CD4-positive, alpha-beta memory T cell (primary cell): ENCODE results near the gene TXNL4A. TPM values are rescaled to one million over a fixed set of nuclear protein-coding genes. Genes with fewer than 3 reads are reported as not detected.

ENCODE experiments used
- CTCF ChIA-PET: fragments of 350-600 bp; sonication (Branson Sonifier 250); formaldehyde crosslinking; loops from one replicate; lab custom pipeline; 2021; ENCODE audit warnings: inconsistent platforms; ENCODE audit not compliant: partially characterized antibody; lab: Charles Lee
- POLR2A ChIA-PET: fragments of 350-600 bp; sonication (Branson Sonifier 250); formaldehyde crosslinking; loops from one replicate; lab custom pipeline; 2021; ENCODE audit not compliant: partially characterized antibody; lab: Charles Lee
- DNase-seq, 5 donors: peaks; one replicate each; pipeline versions ENCODE4 v3.0.0 to v3.0.0-alpha.2; 2020 to 2022; ENCODE audit warnings: mixed read lengths in 1 of 5
- H3K27ac ChIP-seq: one replicate; pipeline ENCODE4 v1.7.0; 2013; ENCODE audit warnings: low read depth, low read length
- H3K27me3 ChIP-seq: 2 replicates; pipeline ENCODE4 v1.7.0; 2013; ENCODE audit warnings: mild to moderate bottlenecking, low read length, moderate library complexity; ENCODE audit not compliant: insufficient read depth
- H3K36me3 ChIP-seq: 2 replicates; pipeline ENCODE4 v1.7.0; 2013; ENCODE audit warnings: mild to moderate bottlenecking, low read length, moderate library complexity; ENCODE audit not compliant: insufficient read depth
- H3K4me1 ChIP-seq: 2 replicates; pipeline ENCODE4 v1.7.0; 2013; ENCODE audit warnings: mild to moderate bottlenecking, low read length, moderate library complexity; ENCODE audit not compliant: insufficient read depth
- H3K4me3 ChIP-seq, 2 donors: one replicate each; pipeline ENCODE4 v1.7.0; 2013; ENCODE audit warnings: low read length in 2 of 2, mild to moderate bottlenecking in 1 of 2
- H3K9me3 ChIP-seq, 2 donors: one replicate each; pipeline ENCODE4 v1.7.0; 2013; ENCODE audit warnings: low read length in 2 of 2, control low read depth in 1 of 2; ENCODE audit not compliant: control insufficient read depth in 1 of 2
- H3K27ac Mint-ChIP-seq, 7 donors: one replicate each; pipeline ENCODE4 v1.8.0; 2020 to 2021; ENCODE audit warnings: mixed read lengths in 7 of 7, mild to moderate bottlenecking in 6 of 7, inconsistent platforms in 3 of 7, moderate library complexity in 3 of 7
- H3K27me3 Mint-ChIP-seq, 2 donors: one replicate each; pipeline ENCODE4 v1.8.0; 2020 to 2021; ENCODE audit warnings: mixed read lengths in 2 of 2
- H3K36me3 Mint-ChIP-seq, 2 donors: one replicate each; pipeline ENCODE4 v1.8.0; 2020 to 2021; ENCODE audit warnings: mixed read lengths in 2 of 2, inconsistent platforms in 1 of 2, mild to moderate bottlenecking in 1 of 2
- H3K4me1 Mint-ChIP-seq, 4 donors: one replicate each; pipeline ENCODE4 v1.8.0; 2020 to 2021; ENCODE audit warnings: mixed read lengths in 4 of 4, mild to moderate bottlenecking in 1 of 4
- H3K4me3 Mint-ChIP-seq, 8 donors: one replicate each; pipeline ENCODE4 v1.8.0; 2020 to 2021; ENCODE audit warnings: mixed read lengths in 8 of 8, mild to moderate bottlenecking in 7 of 8, moderate library complexity in 6 of 8, inconsistent platforms in 3 of 8
- H3K9me3 Mint-ChIP-seq, 8 donors: one replicate each; pipeline ENCODE4 v1.8.0; 2020 to 2021; ENCODE audit warnings: mixed read lengths in 8 of 8, mild to moderate bottlenecking in 5 of 8, inconsistent platforms in 3 of 8, moderate library complexity in 1 of 8
- intact Hi-C: fragments of 100-400 bp; cut with micrococcal nuclease; formaldehyde crosslinking; loops from one replicate; pipeline ENCODE4 v1.15.1; 2023
- polyA plus RNA-seq, 2 donors: library from polyadenylated mRNA; unstranded; fragments of 300-500 nt; fragmentation: Illumina TruSeq; gene quantifications; one replicate each; pipeline ENCODE4 v1.2.3, GENCODE V29; 2021
- total RNA-seq, 2 experiments: library from RNA; stranded (reverse); gene quantifications; one replicate each; pipeline ENCODE4 v1.2.3, GENCODE V29; 2021

The TXNL4A gene
- total and polyA plus RNA-seq, 4 experiments from 2014 or later = 72.6 to 224 (median 145) TPM

DNA sequence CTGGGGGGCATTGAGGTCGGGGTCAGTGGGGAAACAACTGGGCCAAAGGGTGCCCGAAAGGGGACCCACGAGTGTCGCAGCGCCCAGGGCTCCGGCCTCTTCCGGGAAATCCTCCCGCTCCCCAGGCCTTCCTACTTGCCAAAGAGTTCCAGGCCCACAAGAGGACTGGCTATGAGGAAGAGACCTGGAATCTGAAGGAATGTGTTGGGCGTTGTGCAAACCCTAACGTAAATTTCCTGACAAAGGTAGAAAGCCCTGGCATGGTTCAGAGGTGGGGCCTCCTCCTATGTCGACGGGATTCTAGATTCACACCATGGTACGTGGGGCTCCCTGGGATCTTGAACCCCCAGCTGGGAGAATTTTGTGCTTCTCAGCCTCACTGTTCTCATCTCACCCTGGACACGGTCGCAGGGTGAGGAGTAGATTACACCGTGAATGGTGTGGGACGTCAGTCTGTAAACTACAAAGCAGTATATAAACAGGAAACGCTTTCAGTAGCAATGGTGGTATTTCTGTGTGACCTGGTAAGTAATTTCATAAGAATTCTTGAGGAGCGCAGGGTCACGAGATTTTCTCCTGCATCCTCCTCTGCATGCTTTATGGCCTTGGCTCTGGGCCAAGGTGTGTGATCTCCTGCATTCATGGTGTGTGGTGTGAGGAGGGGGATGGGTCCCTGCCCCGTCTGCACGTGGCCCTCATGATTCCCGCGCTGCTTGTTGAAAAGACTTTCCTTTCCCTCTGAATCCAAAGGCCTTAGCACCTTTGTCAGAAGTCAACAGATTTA, 23.1 kb downstream of the TXNL4A start:
- POLR2A ChIA-PET = interaction anchor here (1.4 to 2.5 kb wide), 4 partner anchors 14 to 69 kb away, joined by 4 to 11 read pairs (median 6); partner anchors contain the start of genes RBFA and SLC66A2
- Histone ChIP-seq H3K27ac (peak overlapping the region; percentile 54), H3K4me3 (peak overlapping the region; percentile 52 to 62), H3K9me3 (no peaks in the 10 kb centered on the region), H3K36me3 (peaks cover 3% of the 10 kb centered on the region), H3K27me3 (no peaks in the 10 kb centered on the region), H3K4me1 (peaks cover 31% of the 10 kb centered on the region)
- peaks cover 0 to 3% of the 10 kb centered on the region in 2 donors for H3K27me3 Mint-ChIP-seq
- H3K9me3 Mint-ChIP-seq = peaks cover 0 to 2% (median 0%) of the 10 kb centered on the region in 8 donors
- peaks cover 0 to 13% of the 10 kb centered on the region in 2 donors for H3K36me3 Mint-ChIP-seq
- intact Hi-C loops = loop anchor here (10.0 kb wide), 1 partner anchor 441 kb away; no protein-coding TSS in a partner anchor
- peaks cover 15 to 45% (median 26%) of the 10 kb centered on the region in 4 donors for H3K4me1 Mint-ChIP-seq
- peak overlapping the region; percentile 85 to 94 (median 90) for H3K27ac Mint-ChIP-seq
- peak; percentile 22 to 44 (median 36) for DNase-seq
- CTCF ChIA-PET = interaction anchor here (1.0 kb wide), 1 partner anchor 20 kb away, joined by 3 read pairs; no protein-coding TSS in a partner anchor
- H3K4me3 Mint-ChIP-seq = peak overlapping the region; percentile 82 to 92 (median 86)

DNA sequence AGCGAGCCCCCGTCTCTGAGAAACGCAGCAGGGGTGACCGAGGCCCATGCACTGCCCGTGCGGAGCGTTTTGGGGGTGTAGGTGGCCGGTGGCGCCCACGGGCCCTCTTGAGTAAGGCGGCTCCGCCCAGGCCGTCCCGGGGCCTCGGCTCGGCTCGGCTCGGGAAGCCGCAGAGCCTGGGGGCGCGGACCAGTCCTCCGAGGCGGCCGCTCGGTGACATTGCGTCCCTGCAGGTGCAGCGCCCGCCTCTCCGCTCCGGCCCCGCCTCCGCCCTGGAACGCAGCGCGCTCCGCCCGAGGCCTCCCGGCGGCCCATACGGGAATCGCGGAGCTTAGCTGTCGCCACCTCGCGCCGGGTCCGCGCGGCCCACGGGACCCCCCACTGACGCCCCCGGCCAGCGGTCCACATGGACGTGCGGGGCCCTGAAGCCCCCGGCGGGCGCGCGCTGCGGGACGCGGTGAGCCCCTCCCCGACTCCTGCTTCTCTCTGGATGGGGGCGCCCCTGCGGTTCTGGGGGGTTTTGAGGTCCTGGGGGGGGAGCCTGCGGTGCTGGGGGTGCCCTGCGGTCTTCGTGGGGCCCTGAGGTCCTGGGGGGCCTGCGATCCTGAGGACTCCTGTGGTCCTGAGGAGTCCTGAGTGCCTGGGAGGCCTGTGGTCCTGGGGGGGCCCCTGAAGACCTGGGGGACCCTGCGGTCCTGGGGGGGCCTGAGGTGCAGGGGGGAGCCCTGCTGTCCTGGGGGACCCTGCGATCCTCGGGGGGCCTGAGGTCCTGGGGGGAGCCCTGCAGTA, 23.8 kb downstream of the TXNL4A start, which contains the start of gene HSBP1L1:
Gene HSBP1L1 (plus strand): TSS at position 314 of the 789 bp plus-strand sequence. CDS start 93 bp downstream, at position 407.
- Histone ChIP-seq H3K9me3 (no peaks in the 10 kb centered on the region), H3K4me3 (peak within 1 kb of the TSS; percentile 52 to 62), H3K4me1 (peaks cover 38% of the 10 kb centered on the region), H3K27me3 (no peaks in the 10 kb centered on the region), H3K27ac (peak within 1 kb of the TSS; percentile 54), H3K36me3 (no peaks in the 10 kb centered on the region)
- peaks cover 0 to 5% of the 10 kb centered on the region in 2 donors for H3K36me3 Mint-ChIP-seq
- CTCF ChIA-PET = interaction anchor here (1.0 to 1.1 kb wide), 2 partner anchors 10 to 20 kb away, joined by 3 read pairs; no protein-coding TSS in a partner anchor
- peak; percentile 61 to 73 (median 66) for DNase-seq
- H3K9me3 Mint-ChIP-seq = peaks cover 0 to 2% (median 0%) of the 10 kb centered on the region in 8 donors
- POLR2A ChIA-PET = interaction anchor here (1.4 to 2.5 kb wide), 4 partner anchors 13 to 69 kb away, joined by 4 to 11 read pairs (median 6); partner anchors contain the start of genes RBFA and SLC66A2
- peaks cover 17 to 44% (median 29%) of the 10 kb centered on the region in 4 donors for H3K4me1 Mint-ChIP-seq
- H3K4me3 Mint-ChIP-seq = peak within 1 kb of the TSS; percentile 82 to 92 (median 86)
- H3K27ac Mint-ChIP-seq = peak within 1 kb of the TSS; percentile 85 to 94 (median 90)
- intact Hi-C loops = loop anchor here (1.0 to 10.0 kb wide), 3 partner anchors 13 to 440 kb away; partner anchors contain the start of genes SLC66A2 and TXNL4A
- peaks cover 0 to 3% of the 10 kb centered on the region in 2 donors for H3K27me3 Mint-ChIP-seq

DNA sequence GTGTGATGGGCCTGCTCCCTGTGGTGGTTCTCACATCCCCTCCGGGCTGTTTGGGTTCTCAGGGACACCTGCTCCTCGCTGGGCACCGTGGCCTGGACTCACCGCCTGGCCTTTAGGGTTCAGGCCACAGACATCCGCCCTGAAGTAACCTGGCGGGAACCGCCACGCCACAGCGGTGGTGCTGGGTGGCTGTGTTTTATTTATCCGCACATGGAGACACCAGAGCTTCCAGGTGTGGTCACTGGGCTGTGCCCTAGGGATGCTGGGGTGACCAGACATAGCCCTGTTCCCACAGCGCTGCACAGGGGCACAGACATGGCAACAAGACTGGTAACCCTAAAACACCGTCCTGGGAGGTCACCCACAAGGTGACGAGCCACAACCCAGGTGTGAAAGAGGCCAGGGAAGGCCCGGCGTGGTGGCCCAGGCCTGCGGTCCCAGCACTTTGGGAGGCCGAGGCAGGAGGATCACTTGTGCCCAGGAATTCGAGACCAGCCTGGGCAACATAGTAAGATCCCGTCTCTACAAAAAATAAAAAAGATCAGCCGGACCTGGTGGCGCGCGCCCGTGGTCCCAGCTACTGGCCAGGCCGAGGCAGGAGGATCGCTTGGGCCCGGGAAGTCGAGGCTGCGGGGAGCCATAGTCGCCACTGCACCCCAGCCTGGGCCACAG, 24.6 kb downstream of the TXNL4A start:
- Mint-ChIP-seq H3K27me3 (peaks cover 0 to 3% of the 10 kb centered on the region in 2 donors), H3K4me1 (peaks cover 17 to 42% (median 29%) of the 10 kb centered on the region in 4 donors), H3K27ac (peak overlapping the region in 5 of 7 donors; percentile 30 to 77 (median 41)), H3K4me3 (peak overlapping the region; percentile 53 to 85 (median 80)), H3K36me3 (peaks cover 0 to 4% of the 10 kb centered on the region in 2 donors), H3K9me3 (peaks cover 0 to 2% (median 0%) of the 10 kb centered on the region in 8 donors)
- Histone ChIP-seq H3K27me3 (no peaks in the 10 kb centered on the region), H3K4me3 (peak overlapping the region in 1 of 2 donors; percentile 62), H3K9me3 (no peaks in the 10 kb centered on the region), H3K27ac (peak overlapping the region; percentile 54), H3K36me3 (no peaks in the 10 kb centered on the region), H3K4me1 (peaks cover 38% of the 10 kb centered on the region)
- ChIA-PET CTCF (interaction anchor here (0.8 to 2.4 kb wide), 4 partner anchors 9 to 24 kb away, joined by 3 to 10 read pairs (median 6); partner anchors contain the start of genes SLC66A2 and TXNL4A), POLR2A (interaction anchor here (0.9 to 2.5 kb wide), 7 partner anchors 10 to 146 kb away, joined by 3 to 11 read pairs (median 4); partner anchors contain the start of genes RBFA and SLC66A2)
- intact Hi-C loops = loop anchor here (1.0 to 10.0 kb wide), 3 partner anchors 12 to 439 kb away; partner anchors contain the start of genes SLC66A2 and TXNL4A
- no peak for DNase-seq

DNA sequence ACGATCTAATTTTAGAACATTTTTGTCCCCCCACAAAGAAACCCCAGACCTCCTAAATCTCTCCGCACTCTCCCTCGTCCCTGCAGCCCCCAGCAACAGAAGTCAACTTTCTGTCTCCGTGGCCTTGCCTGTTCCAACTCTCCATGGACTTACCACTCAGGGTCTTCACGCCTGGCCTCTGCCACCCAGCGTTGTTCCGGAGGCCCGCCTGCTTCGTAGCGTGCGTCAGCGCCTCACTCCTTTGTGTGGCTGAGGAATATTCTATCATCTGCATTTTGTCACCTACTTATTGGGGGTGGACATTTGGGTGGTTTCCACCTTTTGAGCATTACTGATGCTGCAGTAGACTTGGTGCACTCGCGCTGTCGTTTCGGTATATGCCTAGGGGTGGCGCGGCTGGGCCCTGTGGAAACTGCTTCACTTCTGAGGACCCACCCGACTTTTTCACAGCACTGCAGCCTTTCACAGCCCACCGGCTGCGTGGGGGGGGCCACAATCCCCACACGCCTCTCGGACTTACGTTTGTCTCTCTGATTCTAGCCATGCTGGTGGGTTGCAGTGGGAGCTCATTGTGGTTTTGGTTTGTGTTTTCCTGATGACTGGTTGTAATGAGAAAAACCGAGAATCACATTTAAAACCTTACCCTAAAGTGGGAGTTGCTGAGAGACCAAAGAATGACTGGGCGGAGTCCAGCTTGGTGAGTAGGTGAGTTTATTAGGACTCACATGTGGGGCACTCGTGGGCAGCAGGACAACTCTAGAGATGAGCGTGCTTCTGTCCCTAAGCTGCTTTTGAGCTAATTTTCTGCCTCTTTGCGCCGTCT, 25.3 kb downstream of the TXNL4A start:
- H3K27ac ChIP-seq = peak overlapping the region; percentile 54
- H3K9me3 ChIP-seq = no peaks in the 10 kb centered on the region
- DNase-seq = peak; percentile 45 to 77 (median 52)
- H3K4me1 ChIP-seq = peaks cover 38% of the 10 kb centered on the region
- intact Hi-C loops = loop anchor here (10.0 kb wide), 1 partner anchor 438 kb away; no protein-coding TSS in a partner anchor
- ChIA-PET POLR2A (interaction anchor here (0.9 to 1.0 kb wide), 3 partner anchors 11 to 147 kb away, joined by 3 read pairs; partner anchors contain the start of gene SLC66A2), CTCF (interaction anchor here (0.8 to 2.4 kb wide), 5 partner anchors 8 to 196 kb away, joined by 3 to 10 read pairs (median 3); partner anchors contain the start of genes SLC66A2 and TXNL4A)
- Mint-ChIP-seq H3K27me3 (peaks cover 0 to 3% of the 10 kb centered on the region in 2 donors), H3K9me3 (peaks cover 0 to 2% (median 0%) of the 10 kb centered on the region in 8 donors), H3K27ac (peak overlapping the region; percentile 76 to 96 (median 88)), H3K4me3 (peak overlapping the region; percentile 71 to 85 (median 80)), H3K36me3 (peaks cover 0 to 4% of the 10 kb centered on the region in 2 donors), H3K4me1 (peaks cover 17 to 42% (median 29%) of the 10 kb centered on the region in 4 donors)
- H3K4me3 ChIP-seq = peak overlapping the region in 1 of 2 donors; percentile 13
- no peaks in the 10 kb centered on the region for H3K27me3 ChIP-seq
- no peaks in the 10 kb centered on the region for H3K36me3 ChIP-seq

DNA sequence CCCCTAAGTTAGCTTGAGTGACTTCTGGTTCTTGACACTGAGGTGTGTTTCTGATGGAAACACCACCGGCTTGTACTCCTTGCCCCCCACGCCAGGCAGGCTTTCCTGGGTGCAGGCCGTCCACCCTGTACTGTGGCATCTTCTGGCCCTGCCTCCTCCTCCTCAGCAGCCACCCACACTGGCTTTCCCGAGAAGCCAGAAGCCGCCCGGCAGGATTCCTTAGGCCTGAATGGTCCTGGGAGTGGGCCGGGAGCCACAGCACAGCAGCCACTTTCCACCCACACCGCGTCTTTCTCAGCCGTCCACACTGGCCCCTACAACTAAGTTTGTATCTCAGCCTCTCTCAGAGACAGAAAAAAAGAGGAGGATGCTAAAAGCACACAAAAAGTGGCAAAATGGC, 26.1 kb downstream of the TXNL4A start:
- peak overlapping the region in 5 of 7 donors; percentile 23 to 96 (median 37) for H3K27ac Mint-ChIP-seq
- peaks cover 0 to 2% (median 0%) of the 10 kb centered on the region in 8 donors for H3K9me3 Mint-ChIP-seq
- intact Hi-C loops = loop anchor here (10.0 kb wide), 1 partner anchor 438 kb away; no protein-coding TSS in a partner anchor

More for the DNA sequence above, 26.1 kb downstream of the TXNL4A start:
- ChIA-PET CTCF (interaction anchor here (1.4 to 2.4 kb wide), 2 partner anchors 26 to 197 kb away, joined by 3 to 10 read pairs; partner anchors contain the start of gene TXNL4A), POLR2A (interaction anchor here (1.0 to 1.2 kb wide), 2 partner anchors 21 to 71 kb away, joined by 3 read pairs; no protein-coding TSS in a partner anchor)
- Histone ChIP-seq H3K27ac (no peak overlapping the region), H3K9me3 (no peaks in the 10 kb centered on the region), H3K27me3 (no peaks in the 10 kb centered on the region), H3K4me1 (peaks cover 38% of the 10 kb centered on the region), H3K4me3 (no peak overlapping the region), H3K36me3 (no peaks in the 10 kb centered on the region)
- Mint-ChIP-seq H3K4me3 (no peak overlapping the region), H3K4me1 (peaks cover 17 to 36% (median 29%) of the 10 kb centered on the region in 4 donors), H3K36me3 (peaks cover 0 to 4% of the 10 kb centered on the region in 2 donors), H3K27me3 (peaks cover 0 to 3% of the 10 kb centered on the region in 2 donors)
- no peak for DNase-seq
